ENCODE measurements around the gene PROK2. TPM values are rescaled to one million over a fixed set of nuclear protein-coding genes. Genes with fewer than 3 reads are reported as not detected.

PROK2 gene
- total RNA-seq, 1 experiment from 2014 or later = 1.4 TPM

DNA sequence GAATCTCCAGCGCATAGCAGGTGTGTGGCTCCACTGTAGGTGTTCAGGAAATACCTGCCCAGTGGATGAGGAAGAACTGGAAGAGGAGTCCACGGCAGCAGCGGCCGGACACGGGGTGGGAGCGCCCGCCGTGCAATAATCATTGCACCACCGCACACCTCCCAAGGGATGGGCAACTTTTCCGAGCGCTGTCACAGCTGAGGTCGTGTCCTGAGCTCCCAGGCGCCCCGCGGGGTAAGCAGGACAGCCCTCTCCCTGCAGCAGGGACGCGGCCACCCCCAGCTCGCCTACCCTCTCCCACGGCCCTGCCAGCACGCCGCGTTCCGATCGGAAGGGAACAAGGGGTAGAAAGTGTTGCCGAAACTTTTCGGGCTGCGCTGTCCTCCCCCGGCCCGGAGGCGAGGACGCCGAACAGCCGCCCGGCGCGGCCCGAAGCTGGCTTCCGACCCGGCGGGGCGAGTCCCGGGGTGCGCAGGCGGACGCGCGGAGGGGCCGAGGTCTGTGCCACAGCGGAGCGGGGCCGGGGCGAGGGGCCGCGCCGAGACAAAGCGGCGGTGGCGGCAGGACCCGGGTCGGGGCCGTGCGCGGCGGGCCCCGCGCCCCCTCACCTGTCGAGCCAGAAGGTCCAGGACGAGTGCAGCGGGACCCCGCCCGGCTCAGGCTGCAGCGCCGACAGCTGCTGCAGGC lies 60.2 kb downstream of the PROK2 start:
- Histone ChIP-seq H3K14ac (ENCODE audit: insufficient read depth, low read length) (peak overlapping the region; percentile 25), H4K5ac (ENCODE audit: insufficient read length, low read depth, low read length) (no peak overlapping the region), H2AK5ac (ENCODE audit: insufficient read length, low read length) (no peak overlapping the region), H3T11ph (ENCODE audit: low read length) (no peak overlapping the region), H3K4me2 (ENCODE audit: insufficient read depth, insufficient read length, low read length) (peak overlapping the region; percentile 69), H4K8ac (replicated peaks; ENCODE audit: insufficient read length, low read depth, low read length) (no peak overlapping the region), H4K91ac (ENCODE audit: insufficient read length, low read depth, low read length) (no peak overlapping the region), H2AFZ (ENCODE audit: low read length) (no peak overlapping the region), H2BK120ac (ENCODE audit: low read depth, low read length, poor library complexity, severe bottlenecking) (no peak overlapping the region), H3K56ac (ENCODE audit: insufficient read length, low read depth, low read length) (no peak overlapping the region), H3K27me3 (ENCODE audit: insufficient read depth, low read length) (peaks cover 6% of the 10 kb centered on the region; the same call in 1 of the 2 replicates), H3K4me1 (ENCODE audit: insufficient read depth, low read length) (peaks cover 3% of the 10 kb centered on the region; the same call in 1 of the 2 replicates), H3K18ac (ENCODE audit: insufficient read length, low read depth, low read length) (no peak overlapping the region), H4K20me1 (ENCODE audit: control insufficient read depth, insufficient read depth, insufficient read length) (no peaks in the 10 kb centered on the region), H3K27ac (ENCODE audit: insufficient read length, low read depth, low read length) (no peak overlapping the region), H3K9ac (ENCODE audit: extremely low read depth, insufficient read length, low read length) (peak overlapping the region; percentile 3), H2BK12ac (ENCODE audit: insufficient read length, low read depth, low read length) (no peak overlapping the region), H3K23me2 (ENCODE audit: insufficient read length, low read depth, low read length, poor library complexity, severe bottlenecking) (peaks cover 9% of the 10 kb centered on the region), H3K4ac (ENCODE audit: low read depth, low read length) (no peak overlapping the region), H3K23ac (ENCODE audit: insufficient read length, low read depth, low read length) (no peak overlapping the region), H2BK20ac (ENCODE audit: low read depth, low read length, poor library complexity, severe bottlenecking) (no peak overlapping the region), H3K79me2 (ENCODE audit: insufficient read depth, low read length) (no peaks in the 10 kb centered on the region), H3K9me3 (ENCODE audit: control insufficient read depth, low read depth, low read length) (no peaks in the 10 kb centered on the region), H3K79me1 (ENCODE audit: insufficient read depth, low read depth, low read length, poor library complexity, severe bottlenecking) (no peaks in the 10 kb centered on the region), H2BK15ac (ENCODE audit: low read depth, low read length) (no peak overlapping the region), H2BK5ac (ENCODE audit: insufficient read length, low read length) (no peak overlapping the region)
- Mint-ChIP-seq H3K27me3 (ENCODE audit: low read depth) (peaks cover 40% of the 10 kb centered on the region), H3K4me3 (peak overlapping the region; percentile 73 to 86), H3K27ac (no peak overlapping the region), H3K4me1 (peaks cover 22 to 31% of the 10 kb centered on the region in 2 experiments), H3K9me3 (no peaks in the 10 kb centered on the region), H3K36me3 (ENCODE audit: insufficient read depth in 1 of 3, low read depth in 3 of 3) (0 out of 7 replicates have a peak, but pooled peaks cover 0 to 4% (median 0%) of the 10 kb centered on the region in 3 experiments)
- WGBS (ENCODE audit: extremely low coverage, insufficient read length, low lambda C conversion rate) = no CpG with 5 or more reads among the region's 73 CpGs
- no peak for DNase-seq
- TF ChIP-seq, protein P1, sequence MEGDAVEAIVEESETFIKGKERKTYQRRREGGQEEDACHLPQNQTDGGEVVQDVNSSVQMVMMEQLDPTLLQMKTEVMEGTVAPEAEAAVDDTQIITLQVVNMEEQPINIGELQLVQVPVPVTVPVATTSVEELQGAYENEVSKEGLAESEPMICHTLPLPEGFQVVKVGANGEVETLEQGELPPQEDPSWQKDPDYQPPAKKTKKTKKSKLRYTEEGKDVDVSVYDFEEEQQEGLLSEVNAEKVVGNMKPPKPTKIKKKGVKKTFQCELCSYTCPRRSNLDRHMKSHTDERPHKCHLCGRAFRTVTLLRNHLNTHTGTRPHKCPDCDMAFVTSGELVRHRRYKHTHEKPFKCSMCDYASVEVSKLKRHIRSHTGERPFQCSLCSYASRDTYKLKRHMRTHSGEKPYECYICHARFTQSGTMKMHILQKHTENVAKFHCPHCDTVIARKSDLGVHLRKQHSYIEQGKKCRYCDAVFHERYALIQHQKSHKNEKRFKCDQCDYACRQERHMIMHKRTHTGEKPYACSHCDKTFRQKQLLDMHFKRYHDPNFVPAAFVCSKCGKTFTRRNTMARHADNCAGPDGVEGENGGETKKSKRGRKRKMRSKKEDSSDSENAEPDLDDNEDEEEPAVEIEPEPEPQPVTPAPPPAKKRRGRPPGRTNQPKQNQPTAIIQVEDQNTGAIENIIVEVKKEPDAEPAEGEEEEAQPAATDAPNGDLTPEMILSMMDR (conservative IDR thresholded peaks at IDR 0.05) = no peak

Data from H9 (cell line).